ENCODE data around the gene TATDN2. TPM values are rescaled to one million over a fixed set of nuclear protein-coding genes. Genes with fewer than 3 reads are reported as not detected.

The TATDN2 gene
- total RNA-seq, 4 donors from 2014 or later: 22.7 to 59.7 (median 28.2) TPM

DNA sequence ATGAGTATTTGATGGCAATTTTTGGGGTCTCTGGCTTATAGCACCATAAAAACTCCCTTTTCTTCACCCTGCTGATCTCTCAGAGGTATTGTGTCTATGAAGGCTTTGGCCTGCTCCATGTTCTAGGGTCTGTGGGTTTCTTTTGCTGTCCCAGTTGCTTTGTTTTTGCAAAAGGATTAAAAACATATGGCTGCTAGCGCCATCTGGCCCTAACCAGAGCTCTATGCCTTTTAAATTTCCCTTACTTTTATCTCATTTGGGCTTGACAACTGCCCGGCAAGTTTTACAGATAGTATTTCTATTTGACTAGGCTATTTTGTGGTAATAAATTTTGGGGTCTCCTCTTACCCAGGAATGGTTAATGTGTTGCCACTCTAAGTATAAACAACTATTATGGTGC, 50.9 kb downstream of the TATDN2 start:
- H3K4me3 ChIP-seq: no peak overlapping the region

DNA sequence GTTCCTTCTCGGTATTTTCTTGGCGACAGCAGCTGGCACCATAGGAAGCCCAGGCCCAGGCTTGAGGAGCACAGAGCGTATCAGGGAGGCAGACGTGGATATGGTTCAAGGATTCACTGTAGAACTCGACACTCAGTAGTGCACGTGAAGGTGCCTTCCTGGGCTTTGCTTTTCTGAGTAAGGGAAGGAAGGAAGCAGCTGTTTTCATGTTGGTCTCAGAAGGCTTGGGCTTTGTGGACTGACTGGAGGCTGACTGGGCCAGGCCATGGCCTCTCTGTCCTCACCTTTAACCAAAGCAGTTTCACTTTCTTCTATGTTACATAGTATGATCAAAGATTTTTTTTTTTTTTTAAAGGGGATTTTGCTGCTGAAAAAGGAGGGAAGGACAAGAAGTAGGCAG, 51.4 kb downstream of the TATDN2 start:
- Histone ChIP-seq H3K36me3 (peaks cover 0 to 44% (median 18%) of the 10 kb centered on the region in 4 donors), H3K27me3 (no peaks in the 10 kb centered on the region), H3K4me1 (peaks cover 0 to 3% (median 0%) of the 10 kb centered on the region in 4 donors), H3K9me3 (no peaks in the 10 kb centered on the region), H3K27ac (no peak overlapping the region), H3K4me3 (no peak overlapping the region)
- intact Hi-C loops (cut with DNase I; ENCODE audit: low total_unique reads): no loop called here
- WGBS, 2 donors (ENCODE audit: low coverage in 1 of 2): 74 to 80% methylated on average over 4 to 6 of the region's 6 CpGs
- no peak for DNase-seq
- in situ Hi-C loops (cut with MboI; ENCODE audit: low pct_ligation_motif_present in 1 of 4, low pct_unique_long_range_greater_than_20kb in 1 of 4, low sequenced_read_pairs in 3 of 4): no loop called here
- TF ChIP-seq EP300 (IDR thresholded peaks at IDR 0.05; ENCODE audit: low read depth): no peak
- TF ChIP-seq, protein P1, sequence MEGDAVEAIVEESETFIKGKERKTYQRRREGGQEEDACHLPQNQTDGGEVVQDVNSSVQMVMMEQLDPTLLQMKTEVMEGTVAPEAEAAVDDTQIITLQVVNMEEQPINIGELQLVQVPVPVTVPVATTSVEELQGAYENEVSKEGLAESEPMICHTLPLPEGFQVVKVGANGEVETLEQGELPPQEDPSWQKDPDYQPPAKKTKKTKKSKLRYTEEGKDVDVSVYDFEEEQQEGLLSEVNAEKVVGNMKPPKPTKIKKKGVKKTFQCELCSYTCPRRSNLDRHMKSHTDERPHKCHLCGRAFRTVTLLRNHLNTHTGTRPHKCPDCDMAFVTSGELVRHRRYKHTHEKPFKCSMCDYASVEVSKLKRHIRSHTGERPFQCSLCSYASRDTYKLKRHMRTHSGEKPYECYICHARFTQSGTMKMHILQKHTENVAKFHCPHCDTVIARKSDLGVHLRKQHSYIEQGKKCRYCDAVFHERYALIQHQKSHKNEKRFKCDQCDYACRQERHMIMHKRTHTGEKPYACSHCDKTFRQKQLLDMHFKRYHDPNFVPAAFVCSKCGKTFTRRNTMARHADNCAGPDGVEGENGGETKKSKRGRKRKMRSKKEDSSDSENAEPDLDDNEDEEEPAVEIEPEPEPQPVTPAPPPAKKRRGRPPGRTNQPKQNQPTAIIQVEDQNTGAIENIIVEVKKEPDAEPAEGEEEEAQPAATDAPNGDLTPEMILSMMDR (IDR thresholded peaks at IDR 0.05): no peak
- no peak for TF ChIP-seq POLR2AphosphoS5 (IDR thresholded peaks at IDR 0.05)

More for the DNA sequence above, 50.9 kb downstream of the TATDN2 start:
- Histone ChIP-seq H3K27me3 (no peaks in the 10 kb centered on the region), H3K4me1 (peaks cover 0 to 3% (median 0%) of the 10 kb centered on the region in 4 donors), H3K36me3 (peaks cover 0 to 40% (median 16%) of the 10 kb centered on the region in 4 donors), H3K27ac (no peak overlapping the region), H3K9me3 (no peaks in the 10 kb centered on the region)
- intact Hi-C loops (cut with DNase I; ENCODE audit: low total_unique reads) (no loop called here), in situ Hi-C loops (cut with MboI; ENCODE audit: low pct_ligation_motif_present in 1 of 4, low pct_unique_long_range_greater_than_20kb in 1 of 4, low sequenced_read_pairs in 3 of 4) (no loop called here)
- no peak for DNase-seq
- no peak for TF ChIP-seq POLR2A (IDR thresholded peaks at IDR 0.05)
- TF ChIP-seq, protein P1 (IDR thresholded peaks at IDR 0.05): no peak
- TF ChIP-seq EP300 (IDR thresholded peaks at IDR 0.05; ENCODE audit: low read depth): no peak
- TF ChIP-seq POLR2AphosphoS5 (IDR thresholded peaks at IDR 0.05): no peak
- 76 to 94% methylated on average over 2 of the region's 2 CpGs for WGBS, 2 donors (ENCODE audit: low coverage in 1 of 2)

DNA sequence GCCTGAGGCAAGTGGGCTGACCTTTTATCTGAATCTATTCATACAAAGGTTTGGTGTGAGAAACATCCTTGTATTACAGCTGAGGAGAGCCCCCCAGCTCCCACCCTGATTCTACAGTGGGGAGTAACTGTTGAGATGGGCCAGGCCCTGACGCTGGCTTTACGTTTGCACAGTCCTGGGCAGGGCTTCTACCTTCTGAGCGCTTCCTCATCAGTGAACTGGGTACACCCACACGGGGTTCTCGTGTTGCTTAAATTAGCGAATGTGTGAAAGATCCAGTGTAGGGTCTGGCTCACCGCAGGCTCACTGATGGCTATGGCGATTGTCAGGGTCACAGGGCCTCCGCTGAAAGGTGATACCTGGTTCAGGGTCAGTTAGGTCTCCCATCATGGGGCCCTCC, 51.8 kb downstream of the TATDN2 start:
- intact Hi-C loops (cut with DNase I; ENCODE audit: low total_unique reads): no loop called here
- peaks cover 0 to 3% (median 0%) of the 10 kb centered on the region in 4 donors for H3K4me1 ChIP-seq
- DNase-seq: no peak
- H3K9me3 ChIP-seq: no peaks in the 10 kb centered on the region
- no peak overlapping the region for H3K27ac ChIP-seq
- no peak overlapping the region for H3K4me3 ChIP-seq
- in situ Hi-C loops (cut with MboI; ENCODE audit: low pct_ligation_motif_present in 1 of 4, low pct_unique_long_range_greater_than_20kb in 1 of 4, low sequenced_read_pairs in 3 of 4): no loop called here
- H3K36me3 ChIP-seq: peaks cover 0 to 45% (median 21%) of the 10 kb centered on the region in 4 donors
- TF ChIP-seq, protein P1 (IDR thresholded peaks at IDR 0.05): no peak
- TF ChIP-seq POLR2AphosphoS5 (IDR thresholded peaks at IDR 0.05): no peak
- no peak for TF ChIP-seq EP300 (IDR thresholded peaks at IDR 0.05; ENCODE audit: low read depth)
- TF ChIP-seq POLR2A (IDR thresholded peaks at IDR 0.05): no peak
- no peaks in the 10 kb centered on the region for H3K27me3 ChIP-seq
- 92% methylated on average over 9 of the region's 9 CpGs; no CpG with 5 or more reads in 1 of the 2 donors for WGBS, 2 donors (ENCODE audit: low coverage in 1 of 2)

DNA sequence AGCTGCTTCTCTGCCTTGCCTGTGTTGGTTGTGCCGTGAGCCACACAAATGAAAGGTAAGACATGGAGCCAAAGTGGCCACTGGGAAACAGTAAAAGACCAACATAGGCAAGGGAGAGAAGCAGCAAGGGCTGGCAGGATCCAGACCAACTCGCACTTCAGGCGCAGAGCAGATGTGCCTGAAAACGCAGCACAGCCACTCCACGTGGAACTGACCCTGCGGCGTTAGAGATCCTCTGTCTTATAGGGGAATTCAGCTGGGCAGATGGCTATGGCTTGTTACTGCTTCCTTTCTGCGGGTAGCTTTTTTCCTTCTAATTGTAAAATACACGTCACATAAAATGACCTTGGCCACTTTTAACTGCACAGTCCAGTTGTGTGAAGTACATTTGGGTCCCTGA, 54.8 kb downstream of the TATDN2 start:
- Histone ChIP-seq H3K4me3 (no peak overlapping the region), H3K4me1 (no peaks in the 10 kb centered on the region), H3K9me3 (no peaks in the 10 kb centered on the region), H3K36me3 (peaks cover 0 to 55% (median 28%) of the 10 kb centered on the region in 4 donors), H3K27ac (no peak overlapping the region), H3K27me3 (no peaks in the 10 kb centered on the region)
- no peak for DNase-seq
- intact Hi-C loops (cut with DNase I; ENCODE audit: low total_unique reads) (no loop called here), in situ Hi-C loops (cut with MboI; ENCODE audit: low pct_ligation_motif_present in 1 of 4, low pct_unique_long_range_greater_than_20kb in 1 of 4, low sequenced_read_pairs in 3 of 4) (no loop called here)
- WGBS, 2 donors (ENCODE audit: low coverage in 1 of 2): 92 to 100% methylated on average over 1 to 9 of the region's 9 CpGs
- no peak for TF ChIP-seq POLR2AphosphoS5 (IDR thresholded peaks at IDR 0.05)
- no peak for TF ChIP-seq POLR2A (IDR thresholded peaks at IDR 0.05)
- TF ChIP-seq EP300 (IDR thresholded peaks at IDR 0.05; ENCODE audit: low read depth): no peak
- TF ChIP-seq, protein P1 (IDR thresholded peaks at IDR 0.05): no peak

Measured in transverse colon (tissue), 4 donors.